HTERT RPE-1 (cell line): Measurements from ENCODE around the gene TAX1BP1.
"Not testable (repeated sequence)": the region's sequence is repeated elsewhere in the genome, so short reads cannot be mapped to it uniquely, and the experiment has no call there.

Experiments used
- in situ Hi-C: fragments of 300-500 bp; cut with MboI; formaldehyde crosslinking; loops from 4 replicates; pipeline ENCODE4 v1.14.3; 2020; ENCODE audit warnings: low sequenced_read_pairs

Gene TAX1BP1

DNA sequence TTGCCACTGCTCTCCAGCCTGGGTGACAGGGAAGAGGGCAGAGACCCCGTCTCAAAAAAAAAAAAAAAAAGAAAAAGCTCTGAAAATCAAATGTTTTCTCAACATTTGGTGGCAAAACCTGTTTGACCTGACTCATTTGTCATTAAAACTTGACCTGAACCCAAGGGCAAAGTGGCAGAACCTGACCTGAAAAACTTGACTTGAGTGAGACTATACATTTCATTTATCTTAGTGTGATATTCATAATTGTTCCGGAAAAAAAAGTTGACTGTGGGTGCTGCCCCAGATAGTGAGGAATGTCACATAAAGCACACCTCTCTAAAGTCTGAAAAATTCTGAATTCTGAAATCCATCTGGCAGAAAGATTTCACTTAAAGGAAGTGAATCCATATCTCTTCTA lies 2.3 kb upstream of the TAX1BP1 start:
- in situ Hi-C loops, result no loop called here

DNA sequence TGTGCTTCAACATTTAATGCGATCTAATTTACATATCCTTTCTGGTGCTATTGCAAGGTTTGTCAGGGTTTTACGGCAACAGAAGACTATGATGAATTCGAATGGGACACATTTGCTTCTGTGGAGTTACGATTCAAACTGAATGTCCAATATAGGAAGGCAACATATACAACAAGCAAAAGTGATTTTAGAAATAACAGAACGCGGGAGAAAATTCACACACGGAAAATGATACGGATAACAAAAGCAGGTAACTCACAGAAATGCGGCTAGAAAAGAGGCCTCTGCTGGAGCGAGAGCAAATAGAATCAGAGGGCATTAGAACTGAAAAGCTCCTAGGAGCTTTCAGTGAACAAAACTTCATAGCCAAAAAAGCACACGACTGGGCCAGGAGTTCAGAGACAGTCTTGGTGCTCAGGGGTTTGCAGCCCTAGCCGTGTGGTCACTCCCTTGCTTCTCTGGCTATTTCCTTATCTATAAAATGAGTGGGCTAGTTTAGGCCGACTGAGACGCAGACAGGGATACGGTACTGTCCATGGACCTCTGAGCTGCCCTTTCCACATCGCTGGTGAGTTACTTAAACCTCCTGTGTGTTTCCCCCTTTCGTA lies 557 bp upstream of the TAX1BP1 start:
- in situ Hi-C loops, result no loop called here

DNA sequence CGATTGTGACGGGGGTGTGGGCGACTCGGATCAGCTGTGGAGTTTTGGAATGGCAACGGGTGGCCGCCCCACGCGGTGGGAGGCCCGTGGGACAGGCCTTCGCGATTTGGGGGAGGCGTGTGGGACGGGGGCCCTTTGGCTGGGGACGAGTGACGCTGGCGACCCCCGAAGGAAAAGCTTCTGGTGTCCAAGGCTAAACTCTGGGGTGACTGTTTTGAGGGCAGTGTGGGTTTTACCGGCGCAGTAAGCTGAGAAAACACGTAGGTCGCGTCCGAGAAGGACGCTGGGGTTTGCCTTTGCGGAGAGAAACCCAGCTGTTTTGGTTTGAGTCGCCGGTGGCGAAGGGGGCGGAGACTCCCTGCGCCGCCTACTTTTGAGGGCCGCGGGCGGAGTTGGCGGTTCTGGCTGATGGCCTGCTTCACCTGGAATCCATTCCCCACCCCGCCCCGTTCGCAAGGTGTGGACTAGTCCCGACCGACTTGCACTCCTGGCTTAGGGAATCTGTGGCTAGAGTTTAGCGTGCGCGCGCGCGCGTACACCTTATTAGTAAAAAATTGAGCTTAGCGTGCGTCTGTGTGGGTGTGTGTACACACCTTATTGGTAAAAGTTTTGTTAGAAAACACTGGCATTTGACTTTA lies 606 bp downstream of the TAX1BP1 start:
- in situ Hi-C loops, result no loop called here

DNA sequence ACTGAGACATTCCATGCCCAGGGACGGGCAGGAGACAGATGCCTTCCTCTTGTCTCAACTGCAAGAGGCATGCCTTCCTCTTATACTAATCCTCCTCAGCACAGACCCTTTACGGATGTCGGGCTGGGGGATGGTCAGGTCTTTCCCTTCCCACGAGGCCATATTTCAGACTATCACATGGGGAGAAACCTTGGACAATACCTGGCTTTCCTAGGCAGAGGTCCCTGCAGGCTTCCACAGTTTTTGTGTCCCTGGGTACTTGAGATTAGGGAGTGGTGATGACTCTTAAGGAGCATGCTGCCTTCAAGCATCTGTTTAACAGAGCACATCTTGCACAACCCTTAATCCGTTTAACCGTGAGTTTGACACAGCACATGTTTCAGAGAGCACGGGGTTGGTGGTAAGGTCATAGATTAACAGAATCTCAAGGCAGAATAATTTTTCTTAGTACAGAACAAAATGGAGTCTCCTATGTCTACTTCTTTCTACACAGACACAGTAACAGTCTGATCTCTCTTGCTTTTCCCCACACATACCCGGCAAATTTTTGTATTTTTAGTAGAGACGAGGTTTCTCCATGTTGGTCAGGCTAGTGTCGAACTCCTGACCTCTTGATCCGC lies 2.2 kb downstream of the TAX1BP1 start:
- in situ Hi-C loops, result not testable (repeated sequence)

DNA sequence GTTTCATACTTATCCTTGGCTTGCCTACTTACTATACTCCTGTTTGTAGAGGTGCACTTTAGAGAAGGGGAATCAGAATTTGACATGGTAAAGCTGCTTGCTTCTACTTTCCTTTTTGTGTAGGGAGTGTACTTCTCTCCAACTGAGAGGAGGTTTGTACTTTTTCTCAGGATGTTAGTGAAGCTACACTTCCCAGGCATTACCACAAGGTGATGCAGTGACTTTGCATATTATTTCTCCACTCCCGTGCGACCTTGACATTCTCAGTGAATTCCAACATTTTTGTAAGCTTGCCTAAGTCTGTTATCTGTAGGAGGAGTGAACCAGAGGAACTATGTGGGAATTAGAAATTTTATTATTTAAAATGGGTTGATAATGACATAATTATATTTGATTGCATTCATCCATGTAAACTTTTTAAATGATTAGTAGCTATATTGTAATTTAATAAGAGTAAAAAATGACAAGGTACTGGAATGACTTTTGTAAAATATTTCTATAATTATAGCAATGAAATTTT lies 5.2 kb downstream of the TAX1BP1 start:
- in situ Hi-C loops, result no loop called here

DNA sequence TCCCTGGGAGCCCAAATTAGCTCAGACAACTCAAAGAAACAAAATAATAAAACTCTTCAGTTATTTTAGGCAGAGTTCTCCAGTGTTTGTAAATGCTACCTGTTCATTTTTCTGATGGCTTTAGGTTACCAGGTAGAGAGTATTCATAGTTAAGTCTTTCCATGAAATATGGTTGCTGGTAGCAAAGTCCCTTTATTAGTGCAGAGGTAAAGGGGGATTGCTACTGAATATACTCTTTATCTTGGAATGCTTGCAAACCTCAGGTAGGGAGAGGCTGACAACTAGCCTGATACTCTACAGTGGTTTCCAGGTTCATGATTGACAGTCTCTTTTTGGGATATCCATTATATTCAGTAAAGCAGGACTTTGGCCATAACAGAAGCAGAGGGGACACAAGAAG lies 6.5 kb downstream of the TAX1BP1 start:
- in situ Hi-C loops, result no loop called here

DNA sequence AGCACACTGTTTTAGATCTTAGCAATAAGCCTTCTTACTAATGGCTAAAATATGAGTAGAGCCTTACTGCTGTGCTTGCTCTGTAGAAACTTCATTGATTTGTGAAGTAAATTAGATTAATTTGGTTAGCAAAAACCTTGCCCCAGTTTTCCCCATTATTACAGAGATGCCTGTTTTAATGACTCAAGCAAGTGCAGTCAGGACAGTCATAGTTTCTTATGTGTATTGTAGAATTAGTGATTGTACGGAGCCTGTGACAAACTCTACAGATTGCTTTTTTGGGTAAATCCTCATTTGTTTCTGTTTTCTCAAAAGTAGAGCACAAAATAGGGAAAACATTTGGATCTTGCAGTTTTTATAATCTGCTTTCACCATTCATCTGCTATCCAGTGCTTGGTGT lies 7.0 kb downstream of the TAX1BP1 start:
- in situ Hi-C loops, result no loop called here

DNA sequence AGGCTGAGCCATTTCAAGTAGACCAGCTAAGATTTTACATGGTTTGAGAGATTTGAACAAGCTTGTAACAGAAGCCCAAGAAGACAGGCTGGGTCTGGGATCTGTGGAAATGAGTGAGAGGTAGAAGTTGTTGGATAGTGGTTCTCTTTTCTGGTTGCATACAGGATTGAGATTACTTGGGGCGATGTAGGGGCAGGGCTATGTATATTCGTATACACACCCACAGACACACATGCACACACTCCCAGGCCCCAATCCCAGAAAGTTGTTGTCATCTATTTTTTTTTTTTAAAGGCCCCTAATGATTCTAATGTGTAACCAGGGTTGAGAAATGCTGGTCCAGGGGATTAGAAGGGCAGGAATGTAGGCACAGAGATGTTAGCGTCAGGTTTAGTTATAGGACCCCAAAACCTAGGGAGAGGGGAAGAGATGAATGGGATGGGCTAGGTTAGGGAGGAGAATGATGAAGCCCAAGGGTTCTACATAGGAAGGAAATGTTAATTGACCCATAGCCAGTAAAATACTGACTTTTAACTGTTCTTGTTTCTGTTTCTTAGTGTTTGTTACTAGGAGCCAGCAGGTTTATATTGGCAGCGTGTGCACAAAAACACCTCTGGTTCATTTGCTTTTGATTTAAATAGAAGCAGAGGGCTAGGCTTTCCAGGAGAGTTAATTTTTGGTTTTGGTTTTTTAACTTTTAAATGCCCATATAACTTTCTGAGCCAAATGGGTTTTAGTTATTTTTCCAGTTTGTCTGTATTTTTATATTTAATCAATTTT lies 7.8 kb downstream of the TAX1BP1 start:
- in situ Hi-C loops, result no loop called here

DNA sequence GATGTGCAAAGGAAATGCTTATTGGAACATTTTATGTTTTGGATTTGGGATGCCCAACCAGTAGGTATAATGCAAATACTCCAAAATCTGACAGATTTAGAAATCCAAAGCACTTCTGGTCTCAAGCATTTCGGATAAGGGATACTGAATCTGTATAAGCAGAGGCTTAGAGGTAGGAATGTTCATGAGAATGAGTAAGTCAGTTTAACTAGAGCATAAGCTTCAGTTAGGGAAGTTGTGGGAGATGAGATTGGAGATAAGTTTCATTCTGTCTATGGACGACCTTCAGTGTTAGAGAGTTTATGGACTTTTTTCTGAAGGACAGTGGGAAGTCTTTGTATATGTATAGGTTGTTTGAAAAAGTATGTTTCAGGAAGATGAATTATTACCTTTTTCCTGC lies 10.4 kb downstream of the TAX1BP1 start:
- in situ Hi-C loops, result no loop called here

DNA sequence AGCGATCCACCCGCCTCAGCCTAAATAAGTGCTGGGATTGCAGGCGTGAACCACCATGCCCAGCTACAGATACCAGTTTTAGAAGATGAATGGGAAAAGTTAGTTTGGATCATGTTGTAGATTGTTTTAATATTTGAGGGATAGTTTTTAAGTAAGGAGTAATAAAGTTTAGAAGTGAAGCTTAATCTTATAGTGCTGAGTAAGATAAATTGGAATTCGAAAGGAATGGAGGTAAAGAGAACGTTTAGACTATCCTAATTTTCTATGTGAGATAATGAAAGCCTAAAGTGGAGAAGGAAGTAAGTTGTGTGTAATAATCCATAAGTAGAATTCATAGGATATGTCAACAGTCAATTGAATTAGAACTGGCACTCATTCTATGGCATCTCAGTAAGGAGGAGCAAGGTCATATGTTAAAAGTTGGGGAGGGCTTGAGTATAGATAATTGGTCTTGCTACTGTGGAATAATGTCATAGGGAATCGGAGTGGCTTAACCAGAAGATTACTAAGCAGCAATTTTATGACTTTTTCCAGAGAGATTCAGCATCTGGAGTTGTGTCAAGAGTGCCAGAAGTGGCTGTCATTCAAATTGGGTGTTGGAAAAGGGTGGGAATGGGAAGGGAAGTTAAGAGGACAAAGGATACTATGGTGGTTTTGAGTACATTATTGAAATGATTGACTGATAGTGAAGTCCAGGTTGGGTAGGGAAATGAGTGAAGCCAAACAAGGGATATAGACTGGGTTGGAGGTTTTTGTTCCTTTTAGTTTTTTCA lies 12.1 kb downstream of the TAX1BP1 start:
- in situ Hi-C loops, result no loop called here

DNA sequence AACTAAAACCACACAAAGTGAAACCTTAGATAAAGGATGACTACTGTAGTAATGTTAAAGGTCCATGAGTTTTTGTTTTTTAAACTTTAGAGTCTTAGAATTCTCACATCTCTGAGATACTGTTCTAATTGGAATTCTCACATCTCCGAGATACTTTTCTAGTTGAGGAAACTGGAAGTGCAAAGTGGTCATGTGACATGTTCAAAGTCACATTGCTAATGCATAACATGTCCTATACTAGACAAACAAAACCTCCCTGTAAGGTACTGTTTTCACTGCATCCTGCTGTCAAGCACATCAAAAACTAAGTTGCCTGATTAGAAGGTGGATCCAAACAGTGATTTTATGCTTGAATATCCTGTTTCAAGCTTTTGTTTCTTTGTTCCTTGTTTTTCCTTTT lies 13.9 kb downstream of the TAX1BP1 start:
- in situ Hi-C loops, result no loop called here

DNA sequence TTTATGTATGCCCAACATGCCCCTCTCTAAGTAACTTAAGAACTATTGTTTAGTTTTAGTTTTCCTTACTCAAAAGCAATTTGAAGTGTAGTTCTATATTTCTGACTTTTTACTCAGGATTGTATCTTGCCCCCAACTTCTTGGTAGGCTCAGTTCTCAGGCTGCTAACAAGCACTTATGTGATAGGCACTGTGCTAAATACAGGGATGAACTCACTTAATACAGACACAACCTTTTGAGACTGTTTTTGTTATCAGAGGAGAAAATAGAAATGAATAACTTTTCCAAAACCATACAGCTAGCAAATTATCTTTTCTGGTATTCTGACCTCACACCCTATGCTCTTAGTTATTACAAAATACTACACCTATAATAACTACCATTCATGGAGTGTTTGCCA lies 16.3 kb downstream of the TAX1BP1 start:
- in situ Hi-C loops, result no loop called here

DNA sequence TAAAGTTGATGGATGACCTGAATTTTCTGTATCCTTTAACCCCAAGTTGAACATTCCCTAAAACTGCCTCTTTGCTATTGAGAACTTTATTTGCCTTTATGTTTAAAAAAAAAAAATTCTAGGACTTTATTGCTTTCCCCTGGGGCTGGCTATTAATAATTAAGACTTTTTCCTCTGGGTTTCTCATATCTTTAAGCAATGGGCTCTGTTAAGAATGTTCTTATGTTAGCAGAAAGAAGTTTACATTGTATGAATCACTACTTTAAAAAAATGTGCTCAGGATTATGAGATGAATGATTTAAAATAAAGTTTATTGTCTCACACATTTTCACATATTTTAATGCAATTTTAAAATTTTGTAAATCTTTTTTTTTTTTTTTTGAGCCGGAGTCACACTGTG lies 19.5 kb downstream of the TAX1BP1 start:
- in situ Hi-C loops, result no loop called here

DNA sequence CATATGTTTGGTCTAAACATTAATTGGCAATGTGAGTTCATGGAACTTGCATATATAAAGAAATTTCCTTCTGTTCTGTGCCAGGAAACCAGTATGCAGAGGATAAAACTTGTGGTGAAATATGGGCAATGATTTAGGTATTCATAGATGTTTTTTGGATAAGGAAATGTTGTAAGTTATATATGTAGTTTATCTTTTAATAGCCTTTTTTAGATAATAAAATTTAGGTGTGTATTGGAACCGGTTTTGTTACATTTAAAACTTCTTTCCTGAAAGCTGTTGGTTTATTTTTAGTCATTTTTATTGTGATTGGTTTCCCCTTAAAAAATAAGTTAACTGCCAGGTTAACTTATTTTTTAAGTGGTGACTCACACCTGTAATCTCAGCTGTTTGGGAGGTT lies 22.1 kb downstream of the TAX1BP1 start:
- in situ Hi-C loops, result no loop called here

DNA sequence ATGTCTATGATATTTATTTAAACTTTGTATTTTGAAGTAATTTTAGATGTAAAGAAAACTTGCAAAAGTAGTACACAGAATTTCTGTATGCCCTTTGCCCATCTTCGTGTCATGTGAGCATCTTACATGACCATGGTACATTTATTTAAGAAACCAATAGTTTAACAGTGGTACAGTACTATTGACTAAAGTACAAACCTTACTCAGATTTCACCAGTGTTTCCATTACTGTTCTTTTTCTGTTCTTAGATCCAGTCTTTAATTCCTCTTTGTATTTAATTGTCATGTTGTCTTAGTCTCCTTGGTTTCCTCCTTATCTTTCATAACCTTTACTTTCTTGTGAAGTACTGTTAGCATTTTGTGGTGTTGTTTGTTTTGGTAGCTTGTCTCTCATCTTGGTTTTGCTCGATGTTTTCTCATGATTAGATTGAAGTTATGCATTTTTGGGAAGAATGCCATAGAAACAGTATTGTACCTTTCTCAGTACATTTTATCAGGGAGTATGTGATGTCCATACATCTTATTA lies 24.1 kb downstream of the TAX1BP1 start:
- in situ Hi-C loops, result no loop called here

DNA sequence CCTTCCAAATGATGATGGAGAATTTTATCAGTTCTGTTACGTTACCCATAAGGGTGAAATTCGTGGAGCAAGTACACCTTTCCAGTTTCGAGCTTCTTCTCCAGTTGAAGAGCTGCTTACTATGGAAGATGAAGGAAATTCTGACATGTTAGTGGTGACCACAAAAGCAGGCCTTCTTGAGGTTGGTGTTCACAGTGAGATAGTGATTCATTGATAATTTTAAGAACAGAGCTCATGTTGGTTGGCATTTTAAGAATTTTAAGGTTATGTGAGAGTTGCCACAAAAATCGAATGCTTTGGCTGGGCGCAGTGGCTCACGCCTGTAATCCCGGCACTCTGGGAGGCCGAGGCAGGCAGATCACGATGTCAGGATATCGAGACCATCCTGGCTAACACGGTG lies 25.9 kb downstream of the TAX1BP1 start:
- in situ Hi-C loops, result no loop called here

DNA sequence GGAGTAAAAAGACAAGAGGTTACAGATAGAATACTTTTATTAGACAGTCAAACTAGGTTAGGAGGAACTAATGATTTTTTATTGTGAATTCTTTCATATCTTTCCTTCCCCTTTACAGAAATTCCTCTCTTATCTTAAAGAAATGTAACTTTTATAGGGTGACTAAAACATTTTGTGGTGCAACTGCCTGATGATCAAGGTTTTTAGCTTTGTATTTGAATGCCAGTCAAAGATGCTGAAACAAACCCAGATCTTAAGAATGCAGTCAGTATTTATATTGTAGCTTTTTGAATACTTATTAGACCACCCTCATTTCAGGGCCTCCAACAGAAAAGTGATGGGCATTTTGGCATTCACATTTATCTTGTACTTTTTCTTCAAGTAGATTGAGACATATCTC lies 27.4 kb downstream of the TAX1BP1 start:
- in situ Hi-C loops, result no loop called here

DNA sequence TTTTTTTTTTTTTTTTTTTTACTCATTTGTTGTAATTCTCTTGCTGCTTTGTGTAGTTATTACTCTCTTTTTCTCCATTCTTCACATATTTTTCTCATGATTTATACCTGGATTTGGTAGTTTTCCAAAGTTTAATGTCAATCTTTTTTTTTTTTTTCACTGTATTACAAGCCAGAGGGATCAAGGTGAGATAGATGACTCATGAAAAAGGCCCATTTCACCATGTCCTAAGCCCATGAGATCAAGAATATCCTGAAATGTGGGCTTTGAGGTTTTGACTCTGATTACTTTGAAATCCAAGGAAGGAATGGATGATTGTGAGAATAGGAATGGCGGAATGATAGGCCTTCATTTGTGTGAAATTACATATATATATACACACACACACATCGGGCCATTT lies 31.1 kb downstream of the TAX1BP1 start:
- in situ Hi-C loops, result no loop called here

DNA sequence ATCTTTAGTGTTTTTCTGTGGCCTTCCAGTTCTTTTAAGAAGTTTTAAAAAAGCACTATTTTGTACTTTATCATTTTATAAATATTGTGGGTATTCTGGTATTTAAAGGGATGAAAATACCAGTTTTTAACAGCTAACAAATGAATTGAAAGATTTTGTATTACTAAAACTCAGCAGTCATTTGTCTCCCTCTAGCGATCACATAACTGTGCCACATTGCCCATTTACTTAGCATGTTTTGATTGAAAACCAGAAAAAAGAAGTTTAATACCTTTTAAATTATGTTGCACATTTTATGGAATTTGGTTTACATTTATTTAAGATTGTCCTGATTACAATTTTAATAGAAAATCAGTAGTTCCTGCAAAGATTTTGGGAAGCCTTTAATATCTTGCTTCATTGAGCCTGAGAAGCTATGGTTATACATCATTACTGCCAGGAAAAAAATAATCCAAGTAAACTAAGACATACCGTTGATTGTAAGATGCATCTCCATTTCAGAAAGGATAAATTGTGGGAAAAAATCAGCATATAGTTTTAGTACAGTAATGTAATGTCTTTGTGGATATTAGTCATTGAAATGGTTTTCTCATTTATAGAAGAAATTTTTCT lies 34.9 kb downstream of the TAX1BP1 start:
- in situ Hi-C loops, result no loop called here

DNA sequence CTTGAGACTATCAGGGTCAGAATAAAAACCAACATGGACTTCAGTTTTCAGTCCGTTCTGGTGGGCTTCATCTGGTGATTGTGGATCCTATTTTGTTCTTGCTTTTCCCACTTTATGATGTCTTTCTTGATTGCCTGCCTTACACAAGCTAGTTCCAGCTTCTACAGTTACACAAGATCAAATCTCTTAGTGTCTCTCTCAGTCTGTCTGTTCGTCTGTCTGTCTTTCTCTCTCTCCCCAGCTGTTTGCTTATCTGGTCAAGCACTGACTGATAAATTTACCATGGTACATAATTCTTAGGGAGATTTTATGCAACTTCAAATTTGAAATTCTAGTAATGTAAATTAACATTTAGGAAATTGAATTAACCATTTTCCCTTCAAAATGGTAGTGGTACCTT lies 35.8 kb downstream of the TAX1BP1 start:
- in situ Hi-C loops, result no loop called here
